GM18517 (cell line): ENCODE measurements around the gene UCK1.
"Not testable (repeated sequence)": the region's sequence is repeated elsewhere in the genome, so short reads cannot be mapped to it uniquely, and the experiment has no call there.

ENCODE experiments used
- ATAC-seq: cut with Tn5 transposase; IDR thresholded peaks from one replicate; pipeline ENCODE4 v1.9.1; 2021; ENCODE audit warnings: mild to moderate bottlenecking, moderate library complexity; ENCODE audit not compliant: unreplicated experiment

The UCK1 gene

GRCh38 chr9:131523451-131524435 is 7.3 kb downstream of the UCK1 start:
- ATAC-seq, result no peak

- no peak for ATAC-seq
Measured at GRCh38 chr9:131523086-131523388, 8.0 kb downstream of the UCK1 start.

- no peak for ATAC-seq
Measured at GRCh38 chr9:131522257-131523085, 8.6 kb downstream of the UCK1 start.

- ATAC-seq, result no peak
Measured at GRCh38 chr9:131521822-131522221, 9.2 kb downstream of the UCK1 start.

- ATAC-seq, result no peak
Measured at GRCh38 chr9:131521203-131521602, 9.9 kb downstream of the UCK1 start.

GRCh38 chr9:131520503-131520902 is 10.6 kb downstream of the UCK1 start:
- ATAC-seq, result no peak

- no peak for ATAC-seq
Measured at GRCh38 chr9:131518553-131518952, 12.5 kb downstream of the UCK1 start.

- no peak for ATAC-seq
Measured at GRCh38 chr9:131517761-131518190, 13.3 kb downstream of the UCK1 start.

- ATAC-seq, result no peak
Measured at GRCh38 chr9:131516930-131517329, 14.1 kb downstream of the UCK1 start.

- no peak for ATAC-seq
Measured at GRCh38 chr9:131516100-131516499, 15.0 kb downstream of the UCK1 start.

- not testable (repeated sequence) for ATAC-seq
Measured at GRCh38 chr9:131515559-131516031, 15.5 kb downstream of the UCK1 start.

GRCh38 chr9:131513177-131513576 is 17.9 kb downstream of the UCK1 start:
- ATAC-seq, result no peak

GRCh38 chr9:131511880-131512279 is 19.2 kb downstream of the UCK1 start:
- no peak for ATAC-seq

GRCh38 chr9:131511416-131511815 is 19.6 kb downstream of the UCK1 start:
- no peak for ATAC-seq

- no peak for ATAC-seq
Measured at GRCh38 chr9:131505012-131505411, 26.1 kb downstream of the UCK1 start.

GRCh38 chr9:131503626-131504465 is 27.2 kb downstream of the UCK1 start:
- ATAC-seq, result no peak

- peak; percentile 83 for ATAC-seq
Measured at GRCh38 chr9:131502781-131503625, 28.1 kb downstream of the UCK1 start, which contains the start of gene POMT1. POMT1 (plus strand) TSS chr9:131502918; CDS start chr9:131504219, 1,301 bp downstream.

- ATAC-seq, result no peak
Measured at GRCh38 chr9:131500939-131501541, 30.0 kb downstream of the UCK1 start.

GRCh38 chr9:131500377-131500776 is 30.7 kb downstream of the UCK1 start:
- ATAC-seq, result no peak
